Fibroblast of the aortic adventitia (primary cell): Measurements from ENCODE around the gene FBXO8. TPM values are rescaled to one million over a fixed set of nuclear protein-coding genes. Genes with fewer than 3 reads are reported as not detected.
"Not testable (repeated sequence)": the region's sequence is repeated elsewhere in the genome, so short reads cannot be mapped to it uniquely, and the experiment has no call there.

Source experiments
- DNase-seq: peaks from one replicate; pipeline ENCODE4 v3.0.0-alpha.2; 2010; ENCODE audit warnings: low read depth
- H3K4me3 ChIP-seq: 2 replicates; pipeline ENCODE4 v1.5.1; 2011; ENCODE audit warnings: low read depth, mild to moderate bottlenecking, control low read depth, low read length, moderate library complexity
- total RNA-seq: library from RNA; depleted of rRNA; stranded (reverse); fragments of >200 nt; gene quantifications from 2 replicates; pipeline ENCODE4 v1.2.3, GENCODE V29; 2012; ENCODE audit warnings: low replicate concordance
- TF ChIP-seq, protein P1 (sequence below): IDR thresholded peaks from 2 replicates; pipeline ENCODE4 v1.5.1; 2011; ENCODE audit warnings: mild to moderate bottlenecking, low read length, control low read depth, inconsistent platforms; ENCODE audit not compliant: insufficient read depth

Gene FBXO8
- total RNA-seq, 1 donor = 39.1 TPM

DNA sequence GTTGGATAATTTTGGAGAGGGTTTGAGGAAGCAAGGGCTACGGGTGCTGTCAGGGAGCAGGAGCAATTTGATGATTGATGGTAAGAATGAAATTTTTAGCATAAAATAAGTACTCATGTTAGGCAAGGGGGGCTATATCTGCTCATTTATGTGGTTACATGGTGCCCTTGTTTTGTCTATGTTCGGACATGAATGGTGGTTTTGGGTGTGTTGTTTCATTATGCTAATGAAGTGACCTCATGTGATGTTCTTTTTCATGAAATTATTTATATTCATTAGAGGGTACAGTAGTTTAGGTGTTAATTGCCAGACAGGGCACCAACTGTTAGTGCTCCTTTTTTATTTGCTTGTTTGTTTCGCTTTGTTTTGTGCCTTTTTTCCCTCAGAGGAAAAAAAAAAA lies 29.5 kb upstream of the FBXO8 start:
- no peak for DNase-seq
- TF ChIP-seq, protein P1, sequence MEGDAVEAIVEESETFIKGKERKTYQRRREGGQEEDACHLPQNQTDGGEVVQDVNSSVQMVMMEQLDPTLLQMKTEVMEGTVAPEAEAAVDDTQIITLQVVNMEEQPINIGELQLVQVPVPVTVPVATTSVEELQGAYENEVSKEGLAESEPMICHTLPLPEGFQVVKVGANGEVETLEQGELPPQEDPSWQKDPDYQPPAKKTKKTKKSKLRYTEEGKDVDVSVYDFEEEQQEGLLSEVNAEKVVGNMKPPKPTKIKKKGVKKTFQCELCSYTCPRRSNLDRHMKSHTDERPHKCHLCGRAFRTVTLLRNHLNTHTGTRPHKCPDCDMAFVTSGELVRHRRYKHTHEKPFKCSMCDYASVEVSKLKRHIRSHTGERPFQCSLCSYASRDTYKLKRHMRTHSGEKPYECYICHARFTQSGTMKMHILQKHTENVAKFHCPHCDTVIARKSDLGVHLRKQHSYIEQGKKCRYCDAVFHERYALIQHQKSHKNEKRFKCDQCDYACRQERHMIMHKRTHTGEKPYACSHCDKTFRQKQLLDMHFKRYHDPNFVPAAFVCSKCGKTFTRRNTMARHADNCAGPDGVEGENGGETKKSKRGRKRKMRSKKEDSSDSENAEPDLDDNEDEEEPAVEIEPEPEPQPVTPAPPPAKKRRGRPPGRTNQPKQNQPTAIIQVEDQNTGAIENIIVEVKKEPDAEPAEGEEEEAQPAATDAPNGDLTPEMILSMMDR = no peak
- no peak overlapping the region for H3K4me3 ChIP-seq

DNA sequence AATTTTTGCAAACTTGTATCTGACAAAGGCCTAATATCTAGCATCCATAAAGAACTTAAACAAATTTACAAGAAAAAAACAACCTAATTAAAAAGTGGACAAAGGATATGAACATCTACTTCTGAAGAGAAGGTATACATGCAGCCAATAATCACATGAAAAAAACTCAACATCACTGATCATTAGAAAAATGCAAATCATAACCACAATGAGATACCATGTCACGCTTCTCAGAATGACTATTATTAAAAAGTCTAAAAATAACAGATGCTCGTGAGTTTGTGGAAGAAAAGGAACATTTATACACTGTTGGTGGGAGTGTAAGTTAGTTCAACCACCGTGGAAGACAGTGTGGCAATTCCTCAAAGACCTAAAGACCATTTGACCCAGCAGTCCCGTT lies 24.2 kb upstream of the FBXO8 start:
- TF ChIP-seq, protein P1 = no peak
- no peak for DNase-seq
- no peak overlapping the region for H3K4me3 ChIP-seq

GRCh38 chr4:174305961-174306360 lies 22.5 kb upstream of the FBXO8 start:
- no peak for DNase-seq
- TF ChIP-seq, protein P1 = no peak

DNA sequence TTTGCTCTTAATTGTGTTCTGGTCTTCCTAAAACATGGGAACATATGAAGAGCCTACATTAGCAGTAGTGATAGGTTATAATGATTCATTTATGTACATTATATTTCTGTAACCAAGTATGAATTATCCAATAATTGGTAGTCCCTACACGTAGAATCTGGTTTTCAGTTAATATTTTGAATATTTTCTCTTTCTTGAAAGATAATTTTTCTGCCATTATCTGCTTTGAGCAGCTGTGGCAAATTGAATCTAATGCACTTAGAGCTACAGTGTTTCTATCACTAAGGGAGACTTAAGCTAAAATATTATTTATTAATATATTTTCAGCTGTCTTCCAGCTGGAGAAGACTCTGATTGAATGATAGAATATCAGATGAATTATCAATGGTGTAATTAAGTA lies 21.2 kb upstream of the FBXO8 start:
- H3K4me3 ChIP-seq = no peak overlapping the region
- no peak for DNase-seq
- TF ChIP-seq, protein P1 = no peak

More at GRCh38 chr4:174305961-174306360, 22.5 kb upstream of the FBXO8 start:
- no peak overlapping the region for H3K4me3 ChIP-seq

GRCh38 chr4:174303687-174304086 lies 20.2 kb upstream of the FBXO8 start:
- no peak for DNase-seq
- H3K4me3 ChIP-seq = no peak overlapping the region
- TF ChIP-seq, protein P1 = no peak

DNA sequence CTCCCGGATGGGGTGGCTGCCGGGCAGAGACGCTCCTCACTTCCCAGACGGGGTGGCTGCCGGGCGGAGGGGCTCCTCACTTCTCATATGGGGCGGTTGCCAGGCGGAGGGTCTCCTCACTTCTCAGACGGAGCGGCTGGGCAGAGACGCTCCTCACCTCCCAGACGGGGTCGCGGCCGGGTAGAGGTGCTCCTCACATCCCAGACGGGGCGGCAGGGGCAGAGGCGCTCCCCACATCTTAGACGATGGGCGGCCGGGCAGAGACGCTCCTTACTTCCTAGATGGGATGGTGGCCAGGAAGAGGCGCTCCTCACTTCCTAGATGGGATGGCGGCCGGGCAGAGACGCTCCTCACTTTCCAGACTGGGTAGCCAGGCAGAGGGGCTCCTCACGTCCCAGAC lies 11.7 kb upstream of the FBXO8 start:
- DNase-seq, H3K4me3 ChIP-seq: not testable (repeated sequence)

DNA sequence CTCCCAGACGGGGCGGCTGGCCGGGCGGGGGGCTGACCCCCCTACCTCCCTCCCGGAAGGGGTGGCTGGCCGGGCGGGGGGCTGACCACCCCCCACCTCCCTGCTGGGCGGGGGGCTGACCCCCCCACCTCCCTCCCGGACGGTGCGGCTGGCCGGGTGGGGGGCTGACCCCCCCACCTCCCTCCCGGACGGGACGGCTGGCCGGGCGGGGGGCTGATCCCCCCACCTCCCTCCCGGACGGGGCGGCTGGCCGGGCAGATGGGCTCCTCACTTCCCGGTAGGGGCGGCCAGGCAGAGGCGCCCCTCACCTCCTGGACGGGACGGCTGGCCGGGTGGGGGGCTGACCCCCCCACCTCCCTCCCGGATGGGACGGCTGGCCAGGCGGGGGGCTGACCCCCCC lies 11.2 kb upstream of the FBXO8 start:
- DNase-seq, H3K4me3 ChIP-seq: not testable (repeated sequence)

- TF ChIP-seq, protein P1 = no peak
- DNase-seq = no peak
- no peak overlapping the region for H3K4me3 ChIP-seq
Measured at GRCh38 chr4:174292473-174292872, 9.0 kb upstream of the FBXO8 start.
